K562 (cell line): Measurements from ENCODE around the gene STAM2. TPM values are rescaled to one million over a fixed set of nuclear protein-coding genes. Genes with fewer than 3 reads are reported as not detected.
"Not testable (repeated sequence)": the region's sequence is repeated elsewhere in the genome, so short reads cannot be mapped to it uniquely, and the experiment has no call there.

Source experiments
- ATAC-seq: fragments of 200-7000 bp; cut with Tn5 transposase; 3 replicates; pipeline ENCODE4 v1.9.1; 2020; ENCODE audit warnings: moderate library complexity
- BruUV-seq: library from RNA; stranded (reverse); fragments of 400-500 nt; replicated peaks from 2 replicates; lab custom pipeline; 2021; lab: Mats Ljungman, UMichigan
- CTCF ChIA-PET: fragments of 300-600 bp; formaldehyde crosslinking; extraction: SDS; loops from one replicate; lab custom pipeline; 2021; ENCODE audit warnings: low intra/inter-chr PET ratio; lab: Yijun Ruan, JAX
- POLR2A ChIA-PET: fragments of 300-600, 350-650 bp; sonication (Branson Sonifier 250); formaldehyde crosslinking; extraction: SDS; loops from one replicate; lab custom pipeline; 2021; ENCODE audit warnings: antibody characterized with exemption, inconsistent platforms; lab: Yijun Ruan, JAX
- DNase-seq, 4 experiments: peaks; one replicate each; pipeline versions ENCODE4 v3.0.0 to v3.0.0-alpha.2; 2011 to 2018; ENCODE audit warnings: low spot score in 3 of 4, mixed read lengths in 3 of 4; ENCODE audit errors: extremely low read depth in 1 of 4
- FAIRE-seq: peaks from 2 replicates; lab custom pipeline; 2011; peaks lifted over from hg19 to GRCh38; lab: Jason Lieb, UNC
- H2AFZ ChIP-seq: 2 replicates; pipeline ENCODE4 v1.6.0; 2011; ENCODE audit warnings: low read depth, low read length, control low read depth, inconsistent platforms
- H3K27ac ChIP-seq: fragments of 200-600 bp; 3 replicates; pipeline ENCODE4 v1.8.0; 2011; ENCODE audit warnings: low read depth, mild to moderate bottlenecking, control low read depth, inconsistent platforms, low read length, moderate library complexity, mixed read lengths; ENCODE audit errors: extremely low read depth
- H3K27me3 ChIP-seq, 2 experiments: fragments of 300-600 bp in 1 of 2; 2 replicates in 1 of 2; 3 replicates in 1 of 2; pipeline versions ENCODE4 v1.6.0 to v1.8.0; 2011; ENCODE audit warnings: inconsistent platforms in 2 of 2, low read length in 2 of 2, mild to moderate bottlenecking in 1 of 2, mixed read lengths in 1 of 2, moderate library complexity in 1 of 2; ENCODE audit not compliant: control insufficient read depth in 2 of 2, insufficient read depth in 2 of 2
- H3K36me3 ChIP-seq: fragments of 300-600 bp; 3 replicates; pipeline ENCODE4 v1.8.0; 2011; ENCODE audit warnings: mild to moderate bottlenecking, low read length, inconsistent platforms; ENCODE audit not compliant: control insufficient read depth, insufficient read depth
- H3K4me1 ChIP-seq, 2 experiments: fragments of 200-600 bp in 1 of 2; replicated peaks in 1 of 2; 2 replicates in 1 of 2; 3 replicates in 1 of 2; pipeline versions ENCODE4 v1.5.1 to v1.8.0; 2011; ENCODE audit warnings: inconsistent platforms in 2 of 2, low read length in 2 of 2, mild to moderate bottlenecking in 1 of 2, mixed read lengths in 1 of 2, moderate library complexity in 1 of 2; ENCODE audit not compliant: control insufficient read depth in 2 of 2, insufficient read depth in 2 of 2
- H3K4me2 ChIP-seq: 2 replicates; pipeline ENCODE4 v1.6.1; 2011; ENCODE audit warnings: low read length, control low read depth, inconsistent platforms, mixed read lengths; ENCODE audit not compliant: insufficient read depth
- H3K4me3 ChIP-seq: fragments of 200-600 bp; sonication (generic), shearing (Covaris generic); 2 replicates; pipeline ENCODE4 v1.5.1; 2016; ENCODE audit warnings: control low read depth, inconsistent platforms
- H3K79me2 ChIP-seq: fragments of 200-600 bp; 3 replicates; pipeline ENCODE4 v1.8.0; 2011; ENCODE audit warnings: low read length, inconsistent platforms; ENCODE audit not compliant: control insufficient read depth, insufficient read depth
- H3K9ac ChIP-seq, 2 experiments: 2 replicates each; pipeline versions ENCODE4 v1.6.0 to v1.6.1; 2011; ENCODE audit warnings: low read depth in 2 of 2, low read length in 2 of 2, control low read depth in 1 of 2, inconsistent platforms in 1 of 2, mild to moderate bottlenecking in 1 of 2, mixed read lengths in 1 of 2; ENCODE audit not compliant: insufficient read depth in 1 of 2
- H3K9me1 ChIP-seq: one replicate; pipeline ENCODE4 v1.6.0; 2011; ENCODE audit warnings: inconsistent platforms, mild to moderate bottlenecking, low read length, moderate library complexity; ENCODE audit not compliant: control insufficient read depth, insufficient read depth
- H3K9me3 ChIP-seq: replicated peaks from 2 replicates; pipeline ENCODE4 v1.5.1; 2011; ENCODE audit warnings: low read depth, low read length, inconsistent platforms; ENCODE audit not compliant: control insufficient read depth, insufficient read depth
- H4K20me1 ChIP-seq: replicated peaks from 2 replicates; pipeline ENCODE4 v1.6.1; 2011; ENCODE audit warnings: low read length, inconsistent platforms, mixed read lengths; ENCODE audit not compliant: control insufficient read depth, insufficient read depth
- NCOA1 ChIP-seq: fragments of 450-650 bp; IDR thresholded peaks from 2 replicates; pipeline ENCODE4 v1.6.1; 2016; ENCODE audit warnings: low read depth
- TEAD4 ChIP-seq, 2 experiments: sonication (generic) in 1 of 2; formaldehyde crosslinking in 1 of 2; IDR thresholded peaks; 2 replicates each; pipeline versions ENCODE4 v1.6.1 to v1.8.0; 2012 to 2022; ENCODE audit warnings: borderline replicate concordance in 1 of 2, inconsistent platforms in 1 of 2, low read length in 1 of 2, mild to moderate bottlenecking in 1 of 2, missing genetic modification reagents in 1 of 2
- U2AF2 ChIP-seq: fragments of 200-400 bp; formaldehyde crosslinking; optimal IDR thresholded peaks from 2 replicates; pipeline ENCODE3; 2017; ENCODE audit warnings: low read depth, mild to moderate bottlenecking, low read length
- ZNF695 ChIP-seq: fragments of 450-650 bp; formaldehyde crosslinking; IDR thresholded peaks from 2 replicates; pipeline ENCODE4 v1.4.0; 2020; ENCODE audit warnings: mild to moderate bottlenecking, moderate library complexity
- ZZZ3 ChIP-seq: fragments of 450-650 bp; IDR thresholded peaks from 2 replicates; pipeline ENCODE4 v1.6.1; 2016; ENCODE audit warnings: antibody characterized with exemption, mild to moderate bottlenecking, moderate library complexity
- WGBS: fragments of 100-300 bp; shearing (Covaris generic); methylation state at CpG from one replicate; pipeline ENCODE4 v1.1.6; 2016; ENCODE audit warnings: low coverage, mixed read lengths; ENCODE audit not compliant: insufficient coverage; ENCODE audit errors: missing lambda C conversion rate; 5-methylcytosine and 5-hydroxymethylcytosine counted together
- in situ Hi-C: fragments of 300-500 bp; cut with MboI; formaldehyde crosslinking; loops from 4 replicates; pipeline ENCODE4 v1.15.0; 2018; ENCODE audit warnings: inconsistent platforms, mixed read lengths
- intact Hi-C: fragments of 100-400 bp; cut with micrococcal nuclease; formaldehyde crosslinking; loops from 2 replicates; pipeline ENCODE4 v1.14.2; 2022
- polyA plus RNA-seq, 8 experiments: library from polyadenylated mRNA; depleted of rRNA in 4 of 8; stranded (reverse) in 5 of 8; unstranded in 3 of 8; fragments of >200 nt; fragmentation: Nextera tagmentation in 2 of 8; fragmentation: Illumina TruSeq in 1 of 8; extraction: Ambion mirVana in 2 of 8; extraction: Trizol in 1 of 8; gene quantifications; 2 replicates each; pipeline versions ENCODE4 v1.2.1 to v1.2.3, GENCODE V29; 2011 to 2014; ENCODE audit warnings: inconsistent platforms in 1 of 8, missing spikeins in 1 of 8
- total RNA-seq, 7 experiments: library from RNA; depleted of rRNA in 6 of 7; stranded (reverse); fragments of >200 nt in 6 of 7; fragmentation: Illumina TruSeq in 2 of 7; extraction: Trizol in 2 of 7; gene quantifications; 2 replicates each; pipeline versions ENCODE4 v1.2.1 to v1.2.3, GENCODE V29; 2011 to 2021; ENCODE audit warnings: low replicate concordance in 1 of 7
- TF ChIP-seq, protein P1 (sequence below): IDR thresholded peaks from 2 replicates; pipeline ENCODE4 v1.6.1; 2012; ENCODE audit warnings: low read depth, low read length, improper control_type of control experiment, borderline replicate concordance

STAM2 gene
- total and polyA plus RNA-seq, 9 of the 15 experiments (the other 6 are each of a cell fraction or from before 2014, with no cell fraction given): 4.5 to 13.9 (median 8.7) TPM

DNA sequence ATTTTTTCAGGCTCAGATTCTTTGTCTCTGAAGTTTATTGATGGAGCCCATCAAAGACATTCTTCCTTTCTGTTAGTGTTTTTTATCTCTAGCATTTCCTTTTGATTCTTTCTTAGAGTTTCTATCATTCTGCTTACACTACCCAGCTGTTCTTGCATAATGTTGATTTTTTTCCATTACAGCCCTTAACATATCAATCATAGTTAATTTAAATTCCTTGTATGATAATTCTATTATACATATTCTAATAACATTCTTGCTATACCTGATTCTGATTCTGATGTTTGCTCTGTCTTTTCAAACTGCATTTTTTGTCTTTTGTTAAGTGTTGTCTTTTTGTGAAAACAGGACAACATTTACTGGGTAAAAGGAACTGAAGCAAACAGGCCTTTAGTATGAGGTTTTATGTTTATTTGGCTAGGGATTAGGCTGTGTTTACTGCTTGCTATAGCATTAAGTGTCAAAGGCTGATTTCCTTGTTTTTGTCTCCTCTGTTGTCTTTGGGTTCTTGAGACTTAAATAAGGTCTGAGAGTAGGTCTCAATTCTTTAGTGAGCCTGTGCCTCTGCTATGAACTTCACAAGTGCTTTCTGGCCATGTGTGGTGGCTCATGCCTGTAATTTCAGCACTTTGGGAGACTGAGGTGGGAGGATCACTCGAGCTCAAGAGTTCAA is 8.0 kb upstream of the STAM2 start:
- 0% methylated on average over 1 of the region's 1 CpG for WGBS
- TF ChIP-seq NCOA1: no peak
- TF ChIP-seq TEAD4 (IDR thresholded peaks at IDR 0.05; ENCODE audit: low read length): no peak
- no peak for TF ChIP-seq TEAD4 (CRISPR knock-in tag; IDR thresholded peaks at IDR 0.05; ENCODE audit: borderline replicate concordance)
- TF ChIP-seq U2AF2: no peak
- TF ChIP-seq ZZZ3: no peak
- no peak for TF ChIP-seq ZNF695 (CRISPR knock-in tag)
- TF ChIP-seq, protein P1, sequence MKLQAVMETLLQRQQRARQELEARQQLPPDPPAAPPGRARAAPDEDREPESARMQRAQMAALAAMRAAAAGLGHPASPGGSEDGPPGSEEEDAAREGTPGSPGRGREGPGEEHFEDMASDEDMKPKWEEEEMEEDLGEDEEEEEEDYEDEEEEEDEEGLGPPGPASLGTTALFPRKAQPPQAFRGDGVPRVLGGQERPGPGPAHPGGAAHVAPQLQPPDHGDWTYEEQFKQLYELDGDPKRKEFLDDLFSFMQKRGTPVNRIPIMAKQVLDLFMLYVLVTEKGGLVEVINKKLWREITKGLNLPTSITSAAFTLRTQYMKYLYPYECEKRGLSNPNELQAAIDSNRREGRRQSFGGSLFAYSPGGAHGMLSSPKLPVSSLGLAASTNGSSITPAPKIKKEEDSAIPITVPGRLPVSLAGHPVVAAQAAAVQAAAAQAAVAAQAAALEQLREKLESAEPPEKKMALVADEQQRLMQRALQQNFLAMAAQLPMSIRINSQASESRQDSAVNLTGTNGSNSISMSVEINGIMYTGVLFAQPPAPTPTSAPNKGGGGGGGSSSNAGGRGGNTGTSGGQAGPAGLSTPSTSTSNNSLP: no peak
- CTCF ChIA-PET: no interaction called here
- H3K9ac ChIP-seq: no peak overlapping the region
- H3K4me3 ChIP-seq: no peak overlapping the region
- in situ Hi-C loops: loop anchor here (10.0 kb wide), 1 partner anchor 381 kb away; no protein-coding TSS in a partner anchor
- H3K9me3 ChIP-seq: no peaks in the 10 kb centered on the region
- no TSS peak for BruUV-seq
- FAIRE-seq: no peak
- no peak for DNase-seq
- POLR2A ChIA-PET: no interaction called here
- no peaks in the 10 kb centered on the region for H3K9me1 ChIP-seq
- no peak overlapping the region for H3K4me2 ChIP-seq
- H3K79me2 ChIP-seq: no peaks in the 10 kb centered on the region
- H2AFZ ChIP-seq: no peak overlapping the region
- H3K27ac ChIP-seq: no peak overlapping the region
- intact Hi-C loops: no loop called here
- no peaks in the 10 kb centered on the region for H3K36me3 ChIP-seq
- H3K27me3 ChIP-seq: no peaks in the 10 kb centered on the region
- H3K4me1 ChIP-seq: no peaks in the 10 kb centered on the region
- no peaks in the 10 kb centered on the region for H4K20me1 ChIP-seq
- ATAC-seq: no peak

DNA sequence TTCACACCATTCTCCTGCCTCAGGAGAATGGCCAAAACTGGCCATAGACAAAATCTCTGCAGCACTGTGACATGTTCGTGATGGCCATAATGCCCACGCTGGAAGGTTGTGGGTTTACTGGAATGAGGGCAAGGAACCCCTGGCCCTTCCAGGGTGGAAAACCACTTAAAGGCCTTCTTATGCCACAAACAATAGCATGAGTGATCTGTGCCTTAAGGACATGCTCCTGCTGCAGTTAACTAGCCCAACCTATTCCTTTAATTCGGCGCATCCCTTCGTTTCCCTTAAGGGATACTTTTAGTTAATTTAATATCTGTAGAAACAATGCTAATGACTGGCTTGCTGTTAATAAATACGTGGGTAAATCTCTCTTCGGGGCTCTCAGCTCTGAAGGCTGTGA is 2.1 kb upstream of the STAM2 start:
- H3K27ac ChIP-seq, in situ Hi-C loops, H3K9me1 ChIP-seq, H3K4me3 ChIP-seq, H4K20me1 ChIP-seq, CTCF ChIA-PET, BruUV-seq, H3K36me3 ChIP-seq, H3K27me3 ChIP-seq, H3K4me2 ChIP-seq, FAIRE-seq, H2AFZ ChIP-seq, ATAC-seq, H3K9ac ChIP-seq, DNase-seq: not testable (repeated sequence)
- intact Hi-C loops: loop anchor here (5.0 kb wide), 2 partner anchors 460 to 540 kb away; partner anchors contain the start of genes ARL6IP6 and PRPF40A
- Histone ChIP-seq H3K79me2 (peaks cover 19% of the 10 kb centered on the region), H3K4me1 (peaks cover 5 to 11% of the 10 kb centered on the region in 2 experiments; a peak in 4 of 5 replicates), H3K9me3 (peaks cover 11% of the 10 kb centered on the region)
- WGBS: 41% methylated on average over 5 of the region's 7 CpGs
- POLR2A ChIA-PET: interaction anchor here (0.7 kb wide), 1 partner anchor 69 kb away, joined by 3 read pairs; no protein-coding TSS in a partner anchor
